ENCODE data around the gene PPP2R2D. TPM values are rescaled to one million over a fixed set of nuclear protein-coding genes. Genes with fewer than 3 reads are reported as not detected.

Gene PPP2R2D
- total RNA-seq, 4 donors from 2014 or later = 39.2 to 79.0 (median 52.9) TPM

GRCh38 chr10:131993275-131993674 is 92.5 kb downstream of the PPP2R2D start:
- TF ChIP-seq, protein P1, sequence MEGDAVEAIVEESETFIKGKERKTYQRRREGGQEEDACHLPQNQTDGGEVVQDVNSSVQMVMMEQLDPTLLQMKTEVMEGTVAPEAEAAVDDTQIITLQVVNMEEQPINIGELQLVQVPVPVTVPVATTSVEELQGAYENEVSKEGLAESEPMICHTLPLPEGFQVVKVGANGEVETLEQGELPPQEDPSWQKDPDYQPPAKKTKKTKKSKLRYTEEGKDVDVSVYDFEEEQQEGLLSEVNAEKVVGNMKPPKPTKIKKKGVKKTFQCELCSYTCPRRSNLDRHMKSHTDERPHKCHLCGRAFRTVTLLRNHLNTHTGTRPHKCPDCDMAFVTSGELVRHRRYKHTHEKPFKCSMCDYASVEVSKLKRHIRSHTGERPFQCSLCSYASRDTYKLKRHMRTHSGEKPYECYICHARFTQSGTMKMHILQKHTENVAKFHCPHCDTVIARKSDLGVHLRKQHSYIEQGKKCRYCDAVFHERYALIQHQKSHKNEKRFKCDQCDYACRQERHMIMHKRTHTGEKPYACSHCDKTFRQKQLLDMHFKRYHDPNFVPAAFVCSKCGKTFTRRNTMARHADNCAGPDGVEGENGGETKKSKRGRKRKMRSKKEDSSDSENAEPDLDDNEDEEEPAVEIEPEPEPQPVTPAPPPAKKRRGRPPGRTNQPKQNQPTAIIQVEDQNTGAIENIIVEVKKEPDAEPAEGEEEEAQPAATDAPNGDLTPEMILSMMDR (IDR thresholded peaks at IDR 0.05) = no peak
- TF ChIP-seq POLR2AphosphoS5 (IDR thresholded peaks at IDR 0.05) (no peak), POLR2A (IDR thresholded peaks at IDR 0.05) (no peak), EP300 (IDR thresholded peaks at IDR 0.05; ENCODE audit: low read depth) (no peak)
- no peaks in the 10 kb centered on the region for H3K36me3 ChIP-seq
- 79 to 84% methylated on average over 5 to 14 of the region's 14 CpGs for WGBS, 2 donors (ENCODE audit: low coverage in 1 of 2)
- intact Hi-C loops (cut with DNase I; ENCODE audit: low total_unique reads) (no loop called here), in situ Hi-C loops (cut with MboI; ENCODE audit: low pct_ligation_motif_present in 1 of 4, low pct_unique_long_range_greater_than_20kb in 1 of 4, low sequenced_read_pairs in 3 of 4) (no loop called here)
- peaks cover 9 to 18% (median 12%) of the 10 kb centered on the region in 4 donors for H3K4me1 ChIP-seq
- no peaks in the 10 kb centered on the region for H3K9me3 ChIP-seq
- no peak for DNase-seq
- no peak overlapping the region for H3K4me3 ChIP-seq
- no peak overlapping the region for H3K27ac ChIP-seq
- H3K27me3 ChIP-seq = no peaks in the 10 kb centered on the region

GRCh38 chr10:131994435-131994834 is 93.6 kb downstream of the PPP2R2D start:
- peaks cover 13 to 22% (median 15%) of the 10 kb centered on the region in 4 donors for H3K4me1 ChIP-seq
- TF ChIP-seq, protein P1 (IDR thresholded peaks at IDR 0.05) = no peak
- TF ChIP-seq POLR2A (IDR thresholded peaks at IDR 0.05) (no peak), POLR2AphosphoS5 (IDR thresholded peaks at IDR 0.05) (no peak), EP300 (IDR thresholded peaks at IDR 0.05; ENCODE audit: low read depth) (no peak)
- WGBS, 2 donors (ENCODE audit: low coverage in 1 of 2) = 69 to 83% methylated on average over 1 to 3 of the region's 3 CpGs
- intact Hi-C loops (cut with DNase I; ENCODE audit: low total_unique reads) = no loop called here
- H3K27me3 ChIP-seq = no peaks in the 10 kb centered on the region
- in situ Hi-C loops (cut with MboI; ENCODE audit: low pct_ligation_motif_present in 1 of 4, low pct_unique_long_range_greater_than_20kb in 1 of 4, low sequenced_read_pairs in 3 of 4) = no loop called here
- H3K4me3 ChIP-seq = no peak overlapping the region
- no peaks in the 10 kb centered on the region for H3K9me3 ChIP-seq
- no peak overlapping the region for H3K27ac ChIP-seq
- H3K36me3 ChIP-seq = no peaks in the 10 kb centered on the region
- no peak for DNase-seq

GRCh38 chr10:131996466-131997365 is 95.9 kb downstream of the PPP2R2D start:
- Histone ChIP-seq H3K27me3 (no peaks in the 10 kb centered on the region), H3K9me3 (no peaks in the 10 kb centered on the region), H3K4me1 (peaks cover 13 to 22% (median 15%) of the 10 kb centered on the region in 4 donors), H3K27ac (peak overlapping the region; percentile 71 to 83 (median 76)), H3K36me3 (no peaks in the 10 kb centered on the region), H3K4me3 (no peak overlapping the region)
- no peak for DNase-seq
- intact Hi-C loops (cut with DNase I; ENCODE audit: low total_unique reads) = loop anchor here (5.0 kb wide), 1 partner anchor 1004 kb away; no protein-coding TSS in a partner anchor
- WGBS, 2 donors (ENCODE audit: low coverage in 1 of 2) = 71 to 79% methylated on average over 5 to 16 of the region's 16 CpGs
- in situ Hi-C loops (cut with MboI; ENCODE audit: low pct_ligation_motif_present in 1 of 4, low pct_unique_long_range_greater_than_20kb in 1 of 4, low sequenced_read_pairs in 3 of 4) = no loop called here
- no peak for TF ChIP-seq POLR2A (IDR thresholded peaks at IDR 0.05)

DNA sequence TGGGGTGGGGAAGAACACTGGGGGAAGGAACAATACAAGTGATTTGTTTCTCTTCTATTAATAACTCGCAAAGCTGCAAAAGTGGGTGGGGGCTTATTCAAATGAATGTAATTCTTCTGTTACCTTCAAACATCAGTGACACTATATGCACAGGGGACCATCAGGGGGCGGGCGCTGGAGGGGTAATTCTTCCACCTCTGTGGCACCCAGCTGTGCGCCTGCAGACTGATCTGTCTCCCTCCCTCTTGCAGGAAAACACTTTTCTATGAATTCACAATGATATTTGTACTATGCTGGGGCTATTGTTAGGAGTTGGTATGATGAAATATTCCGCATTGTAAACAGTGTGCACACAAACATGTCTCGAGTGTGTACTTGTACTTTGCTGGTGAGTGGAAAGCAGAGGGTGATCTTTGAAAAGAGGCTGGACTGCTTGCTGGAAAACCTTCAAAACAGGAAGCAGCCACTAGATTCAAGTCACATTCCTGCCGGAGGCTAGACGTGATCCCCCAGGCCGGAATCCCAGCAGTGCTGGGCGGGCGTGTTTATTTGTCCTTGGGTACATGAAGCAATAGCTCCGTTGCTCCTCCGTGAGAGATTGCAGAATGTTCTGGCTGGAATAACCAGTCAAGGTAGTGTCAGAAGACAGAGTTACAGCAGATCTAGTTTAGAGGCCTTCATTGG is 96.7 kb downstream of the PPP2R2D start:
- peak; percentile 65 for DNase-seq
- peak overlapping the region; percentile 71 to 83 (median 76) for H3K27ac ChIP-seq
- H3K36me3 ChIP-seq = no peaks in the 10 kb centered on the region
- TF ChIP-seq POLR2AphosphoS5 (IDR thresholded peaks at IDR 0.05) (peak; percentile 53 to 76 (median 63)), EP300 (IDR thresholded peaks at IDR 0.05; ENCODE audit: low read depth) (peak; percentile 57)
- TF ChIP-seq, protein P1 (IDR thresholded peaks at IDR 0.05) = no peak
- H3K9me3 ChIP-seq = no peaks in the 10 kb centered on the region
- in situ Hi-C loops (cut with MboI; ENCODE audit: low pct_ligation_motif_present in 1 of 4, low pct_unique_long_range_greater_than_20kb in 1 of 4, low sequenced_read_pairs in 3 of 4) = no loop called here
- 49 to 71% methylated on average over 1 to 13 of the region's 13 CpGs for WGBS, 2 donors (ENCODE audit: low coverage in 1 of 2)
- H3K27me3 ChIP-seq = no peaks in the 10 kb centered on the region
- intact Hi-C loops (cut with DNase I; ENCODE audit: low total_unique reads) = loop anchor here (5.0 kb wide), 1 partner anchor 1005 kb away; no protein-coding TSS in a partner anchor
- no peak overlapping the region for H3K4me3 ChIP-seq
- H3K4me1 ChIP-seq = peaks cover 13 to 22% (median 15%) of the 10 kb centered on the region in 4 donors

Measured in transverse colon (tissue), 4 donors.